B cell (primary cell): ENCODE data around the gene SERPINA9. TPM values are rescaled to one million over a fixed set of nuclear protein-coding genes. Genes with fewer than 3 reads are reported as not detected.

ENCODE experiments used
- ATAC-seq: fragments of 200-7000 bp; cut with Tn5 transposase; one replicate; pipeline ENCODE4 v1.10.0; 2021; ENCODE audit warnings: low read depth, mild to moderate bottlenecking, moderate number of reproducible peaks, moderate library complexity
- CTCF ChIA-PET: fragments of 350-600 bp; sonication (Branson Sonifier 250); formaldehyde crosslinking; loops from one replicate; lab custom pipeline; 2021; ENCODE audit warnings: antibody characterized with exemption, inconsistent platforms; lab: Charles Lee
- POLR2A ChIA-PET: fragments of 350-600 bp; sonication (Branson Sonifier 250); formaldehyde crosslinking; loops from one replicate; lab custom pipeline; 2021; ENCODE audit warnings: antibody characterized with exemption; lab: Charles Lee
- DNase-seq: peaks from one replicate; pipeline ENCODE4 v3.0.0; 2013
- H2AFZ ChIP-seq: 2 replicates; pipeline ENCODE4 v1.6.1; 2012; ENCODE audit warnings: mild to moderate bottlenecking, low read depth, low read length; ENCODE audit not compliant: insufficient read depth, poor library complexity, severe bottlenecking
- H3K27ac ChIP-seq, 2 donors: 1 replicate in 1 of 2; 2 replicates in 1 of 2; pipeline ENCODE4 v1.5.1; 2012 to 2013; ENCODE audit warnings: low read length in 2 of 2, mild to moderate bottlenecking in 2 of 2, moderate library complexity in 1 of 2
- H3K27me3 ChIP-seq, 4 experiments: fragments of 200-600 bp in 1 of 4; sonication (generic) in 1 of 4; replicated peaks in 1 of 4; 1 replicate in 2 of 4; 2 replicates in 2 of 4; pipeline versions ENCODE4 v1.6.1 to v1.7.0; 2013 to 2016; ENCODE audit warnings: low read length in 3 of 4, mild to moderate bottlenecking in 2 of 4, mixed read lengths in 1 of 4, moderate library complexity in 1 of 4; ENCODE audit not compliant: insufficient read depth in 4 of 4, control insufficient read depth in 3 of 4; ENCODE audit errors: control extremely low read depth in 1 of 4
- H3K36me3 ChIP-seq, 2 experiments: replicated peaks in 1 of 2; 1 replicate in 1 of 2; 2 replicates in 1 of 2; pipeline versions ENCODE4 v1.6.1 to v1.7.1; 2013; ENCODE audit warnings: low read length in 1 of 2; ENCODE audit not compliant: insufficient read depth in 2 of 2, control insufficient read depth in 1 of 2; ENCODE audit errors: control extremely low read depth in 1 of 2, extremely low read depth in 1 of 2
- H3K4me1 ChIP-seq, 2 donors: fragments of 200-600 bp in 1 of 2; sonication (generic) in 1 of 2; 1 replicate in 1 of 2; 2 replicates in 1 of 2; pipeline versions ENCODE4 v1.5.1 to v1.6.1; 2013 to 2017; ENCODE audit warnings: low read length in 2 of 2; ENCODE audit not compliant: control insufficient read depth in 2 of 2, insufficient read depth in 2 of 2
- H3K4me2 ChIP-seq: replicated peaks from 2 replicates; pipeline ENCODE3; 2012; ENCODE audit warnings: mild to moderate bottlenecking, low read depth, low read length; ENCODE audit not compliant: poor library complexity, severe bottlenecking
- H3K4me3 ChIP-seq, 5 experiments: fragments of 200-600 bp in 1 of 5; sonication (generic) in 1 of 5; 1 replicate in 3 of 5; 2 replicates in 2 of 5; pipeline versions ENCODE4 v1.5.1 to v1.7.0; 2011 to 2016; ENCODE audit warnings: low read length in 4 of 5, mild to moderate bottlenecking in 4 of 5, low read depth in 2 of 5, control low read depth in 1 of 5, moderate library complexity in 1 of 5; ENCODE audit not compliant: insufficient read depth in 1 of 5; ENCODE audit errors: control extremely low read depth in 1 of 5, extremely low read depth in 1 of 5
- H3K79me2 ChIP-seq: fragments of 200-600 bp; sonication (generic); one replicate; pipeline ENCODE4 v1.6.0; 2016; ENCODE audit warnings: low read length; ENCODE audit not compliant: control insufficient read depth, insufficient read depth
- H3K9ac ChIP-seq: fragments of 200-600 bp; sonication (generic); 2 replicates; pipeline ENCODE4 v1.6.1; 2017; ENCODE audit warnings: mild to moderate bottlenecking, low read length, moderate library complexity
- H3K9me3 ChIP-seq, 3 donors: one replicate each; pipeline versions ENCODE4 v1.6.1 to v1.7.1; 2013; ENCODE audit warnings: low read length in 2 of 3; ENCODE audit not compliant: control insufficient read depth in 2 of 3, insufficient read depth in 1 of 3; ENCODE audit errors: control extremely low read depth in 1 of 3
- H4K20me1 ChIP-seq: 2 replicates; pipeline ENCODE4 v1.6.0; 2012; ENCODE audit warnings: mild to moderate bottlenecking, low read length; ENCODE audit not compliant: insufficient read depth, control insufficient read depth, poor library complexity, severe bottlenecking
- H3K27ac Mint-ChIP-seq: one replicate; pipeline ENCODE4 v1.8.0; 2021; ENCODE audit warnings: mixed read lengths
- H3K27me3 Mint-ChIP-seq: one replicate; pipeline ENCODE4 v1.8.0; 2021; ENCODE audit warnings: mixed read lengths
- H3K4me1 Mint-ChIP-seq: one replicate; pipeline ENCODE4 v1.8.0; 2021; ENCODE audit warnings: mixed read lengths
- H3K4me3 Mint-ChIP-seq: one replicate; pipeline ENCODE4 v1.8.0; 2021; ENCODE audit warnings: mixed read lengths
- H3K9me3 Mint-ChIP-seq: one replicate; pipeline ENCODE4 v1.8.0; 2022; ENCODE audit warnings: mixed read lengths; ENCODE audit not compliant: insufficient read depth
- EZH2 ChIP-seq: IDR thresholded peaks from 2 replicates; pipeline ENCODE4 v1.6.1; 2012; ENCODE audit warnings: borderline replicate concordance, low read depth, mild to moderate bottlenecking, moderate library complexity, low read length; ENCODE audit not compliant: insufficient read depth, poor library complexity, severe bottlenecking
- WGBS: methylation state at CpG from one replicate; pipeline ENCODE4 v1.1.5; 2013; ENCODE audit warnings: missing lambda C conversion rate; ENCODE audit not compliant: insufficient coverage; 5-methylcytosine and 5-hydroxymethylcytosine counted together
- intact Hi-C: fragments of 100-400 bp; cut with micrococcal nuclease; formaldehyde crosslinking; loops from one replicate; pipeline ENCODE4 v1.10.0; 2022
- polyA plus RNA-seq: library from polyadenylated mRNA; depleted of rRNA; stranded (reverse); fragments of >200 nt; gene quantifications from 2 replicates; pipeline ENCODE4 v1.2.3, GENCODE V29; 2012
- total RNA-seq, 2 donors: library from RNA; stranded (reverse); fragments of 120-200 nt in 1 of 2; gene quantifications; 1 replicate in 1 of 2; 2 replicates in 1 of 2; pipeline versions ENCODE4 v1.2.3 to v1.2.4, GENCODE V29; 2013 to 2022
- TF ChIP-seq, protein P1 (sequence below): fragments of 200-600 bp; IDR thresholded peaks from one replicate; pipeline ENCODE4 v1.8.0; 2022; ENCODE audit warnings: antibody characterized with exemption, mild to moderate bottlenecking

The SERPINA9 gene
- total and polyA plus RNA-seq, 2 donors (not counting 1 experiment from before 2014, with no cell fraction given): 0.74 TPM; not detected in 1

DNA sequence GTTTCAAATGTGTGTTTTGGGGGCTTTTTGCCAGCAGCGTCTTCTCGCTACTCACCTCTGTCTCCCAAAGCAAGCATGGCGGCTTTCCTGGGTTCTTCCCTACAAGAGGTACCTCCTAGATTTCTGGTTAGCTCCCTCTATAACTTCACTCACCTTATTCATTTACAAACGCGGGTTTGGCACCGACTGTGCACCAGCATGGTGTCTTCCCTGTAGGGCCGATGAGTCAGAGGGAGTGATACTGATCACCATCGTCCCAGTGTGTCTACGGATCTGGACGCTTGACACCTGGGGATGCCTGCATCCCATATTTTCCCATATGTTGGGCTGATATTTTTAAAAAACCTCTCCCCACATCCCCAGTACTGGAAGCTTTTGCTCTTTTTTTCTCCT is 41.2 kb upstream of the SERPINA9 start:
- no peak overlapping the region for H3K4me2 ChIP-seq
- H4K20me1 ChIP-seq: no peaks in the 10 kb centered on the region
- H3K4me3 ChIP-seq: no peak overlapping the region
- H3K27me3 ChIP-seq: no peaks in the 10 kb centered on the region
- Mint-ChIP-seq H3K4me3 (no peak overlapping the region), H3K4me1 (no peaks in the 10 kb centered on the region), H3K27me3 (peaks cover 6% of the 10 kb centered on the region), H3K9me3 (peaks cover 2% of the 10 kb centered on the region), H3K27ac (no peak overlapping the region)
- no peak overlapping the region for H3K9ac ChIP-seq
- ATAC-seq (no peak), DNase-seq (no peak)
- H3K79me2 ChIP-seq: no peaks in the 10 kb centered on the region
- no peak overlapping the region for H3K27ac ChIP-seq
- no peak overlapping the region for H2AFZ ChIP-seq
- no peaks in the 10 kb centered on the region for H3K4me1 ChIP-seq
- ChIA-PET CTCF (no interaction called here), POLR2A (no interaction called here)
- intact Hi-C loops: no loop called here
- peaks cover 0 to 7% (median 0%) of the 10 kb centered on the region in 3 donors for H3K9me3 ChIP-seq
- no peaks in the 10 kb centered on the region for H3K36me3 ChIP-seq
- WGBS: 82% methylated on average over 9 of the region's 10 CpGs
- no peak for TF ChIP-seq EZH2
- TF ChIP-seq, protein P1, sequence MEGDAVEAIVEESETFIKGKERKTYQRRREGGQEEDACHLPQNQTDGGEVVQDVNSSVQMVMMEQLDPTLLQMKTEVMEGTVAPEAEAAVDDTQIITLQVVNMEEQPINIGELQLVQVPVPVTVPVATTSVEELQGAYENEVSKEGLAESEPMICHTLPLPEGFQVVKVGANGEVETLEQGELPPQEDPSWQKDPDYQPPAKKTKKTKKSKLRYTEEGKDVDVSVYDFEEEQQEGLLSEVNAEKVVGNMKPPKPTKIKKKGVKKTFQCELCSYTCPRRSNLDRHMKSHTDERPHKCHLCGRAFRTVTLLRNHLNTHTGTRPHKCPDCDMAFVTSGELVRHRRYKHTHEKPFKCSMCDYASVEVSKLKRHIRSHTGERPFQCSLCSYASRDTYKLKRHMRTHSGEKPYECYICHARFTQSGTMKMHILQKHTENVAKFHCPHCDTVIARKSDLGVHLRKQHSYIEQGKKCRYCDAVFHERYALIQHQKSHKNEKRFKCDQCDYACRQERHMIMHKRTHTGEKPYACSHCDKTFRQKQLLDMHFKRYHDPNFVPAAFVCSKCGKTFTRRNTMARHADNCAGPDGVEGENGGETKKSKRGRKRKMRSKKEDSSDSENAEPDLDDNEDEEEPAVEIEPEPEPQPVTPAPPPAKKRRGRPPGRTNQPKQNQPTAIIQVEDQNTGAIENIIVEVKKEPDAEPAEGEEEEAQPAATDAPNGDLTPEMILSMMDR: no peak

DNA sequence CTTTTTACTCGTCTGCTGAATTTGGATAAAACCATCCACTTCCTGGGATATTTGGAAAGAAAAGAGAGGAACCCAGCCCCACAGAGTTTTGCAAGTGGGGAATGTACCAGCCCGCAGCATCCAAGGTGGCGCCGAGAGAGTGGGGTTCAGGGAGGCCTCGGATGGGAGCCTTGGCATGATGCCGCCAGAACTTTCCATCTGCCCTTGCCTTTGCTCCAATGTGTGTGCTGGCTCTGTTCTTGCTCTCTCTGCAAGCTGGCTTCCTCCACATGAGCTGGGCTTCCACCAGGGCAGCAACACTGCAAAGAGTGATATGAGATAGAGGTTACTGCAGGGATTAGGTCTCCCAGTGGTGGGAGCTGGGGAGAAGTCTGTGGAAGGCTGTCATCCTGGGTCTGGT is 39.9 kb upstream of the SERPINA9 start:
- Histone ChIP-seq H3K4me3 (no peak overlapping the region), H3K4me1 (no peaks in the 10 kb centered on the region), H3K79me2 (no peaks in the 10 kb centered on the region), H3K27ac (no peak overlapping the region), H3K9ac (no peak overlapping the region), H2AFZ (no peak overlapping the region), H3K4me2 (no peak overlapping the region), H3K36me3 (no peaks in the 10 kb centered on the region), H3K27me3 (no peaks in the 10 kb centered on the region), H4K20me1 (no peaks in the 10 kb centered on the region), H3K9me3 (peaks cover 0 to 7% (median 0%) of the 10 kb centered on the region in 3 donors)
- WGBS: 98% methylated on average over 5 of the region's 6 CpGs
- H3K27ac Mint-ChIP-seq: no peak overlapping the region
- no peak overlapping the region for H3K4me3 Mint-ChIP-seq
- H3K4me1 Mint-ChIP-seq: no peaks in the 10 kb centered on the region
- ChIA-PET CTCF (no interaction called here), POLR2A (no interaction called here)
- peaks cover 6% of the 10 kb centered on the region for H3K27me3 Mint-ChIP-seq
- DNase-seq (no peak), ATAC-seq (no peak)
- intact Hi-C loops: no loop called here
- TF ChIP-seq EZH2: no peak
- TF ChIP-seq, protein P1: no peak
- peaks cover 2% of the 10 kb centered on the region for H3K9me3 Mint-ChIP-seq
